Vagina (tissue), 2 donors: ENCODE results near the gene DBP. TPM values are rescaled to one million over a fixed set of nuclear protein-coding genes. Genes with fewer than 3 reads are reported as not detected.
"Not testable (repeated sequence)": the region's sequence is repeated elsewhere in the genome, so short reads cannot be mapped to it uniquely, and the experiment has no call there.

Source experiments
- DNase-seq, 2 donors: peaks; one replicate each; pipeline ENCODE4 v3.0.0-alpha.2; 2017; ENCODE audit errors: extremely low spot score in 2 of 2
- H3K27ac ChIP-seq: fragments of 200-600 bp; sonication (generic); one replicate; pipeline ENCODE4 v1.5.1; 2019
- H3K27me3 ChIP-seq: fragments of 200-600 bp; sonication (generic); one replicate; pipeline ENCODE4 v1.5.1; 2019
- H3K36me3 ChIP-seq, 2 donors: fragments of 200-600 bp; sonication (generic); one replicate each; pipeline ENCODE4 v1.5.1; 2017 to 2019
- H3K4me1 ChIP-seq: fragments of 200-600 bp; sonication (generic); one replicate; pipeline ENCODE4 v1.5.1; 2019
- H3K4me3 ChIP-seq, 2 donors: fragments of 200-600 bp; sonication (generic); 1 replicate in 1 of 2; 2 replicates in 1 of 2; pipeline ENCODE4 v1.5.1; 2016 to 2019
- H3K9me3 ChIP-seq: fragments of 200-600 bp; sonication (generic); one replicate; pipeline ENCODE4 v1.5.1; 2019
- POLR2A ChIP-seq, 2 donors: fragments of 450-650 bp; IDR thresholded peaks; one replicate each; pipeline ENCODE4 v1.6.1; 2017; ENCODE audit warnings: antibody characterized with exemption in 2 of 2, mild to moderate bottlenecking in 2 of 2, moderate library complexity in 2 of 2
- POLR2AphosphoS5 ChIP-seq, 2 donors: sonication (generic); formaldehyde crosslinking; IDR thresholded peaks; one replicate each; pipeline ENCODE4 v1.9.0; 2017; ENCODE audit warnings: antibody characterized with exemption in 2 of 2, mild to moderate bottlenecking in 2 of 2, low read depth in 1 of 2; ENCODE audit not compliant: insufficient read depth in 1 of 2
- intact Hi-C: fragments of 100-400 bp; cut with DNase I; formaldehyde crosslinking; loops from one replicate; pipeline ENCODE4 v1.15.1; 2023
- total RNA-seq: library from RNA; depleted of rRNA; stranded (reverse); fragments of >200 nt; gene quantifications from one replicate; pipeline ENCODE4 v1.2.3, GENCODE V29; 2016
- TF ChIP-seq, protein P1 (sequence below), 3 experiments: fragments of 450-650 bp in 2 of 3; fragments of 200-600 bp in 1 of 3; sonication (generic) in 1 of 3; IDR thresholded peaks; one replicate each; pipeline ENCODE4 v1.5.1; 2017 to 2019; ENCODE audit warnings: antibody characterized with exemption in 3 of 3, mild to moderate bottlenecking in 2 of 3, moderate library complexity in 2 of 3

Gene DBP, protein sequence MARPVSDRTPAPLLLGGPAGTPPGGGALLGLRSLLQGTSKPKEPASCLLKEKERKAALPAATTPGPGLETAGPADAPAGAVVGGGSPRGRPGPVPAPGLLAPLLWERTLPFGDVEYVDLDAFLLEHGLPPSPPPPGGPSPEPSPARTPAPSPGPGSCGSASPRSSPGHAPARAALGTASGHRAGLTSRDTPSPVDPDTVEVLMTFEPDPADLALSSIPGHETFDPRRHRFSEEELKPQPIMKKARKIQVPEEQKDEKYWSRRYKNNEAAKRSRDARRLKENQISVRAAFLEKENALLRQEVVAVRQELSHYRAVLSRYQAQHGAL
- total RNA-seq = 4.9 TPM

DNA sequence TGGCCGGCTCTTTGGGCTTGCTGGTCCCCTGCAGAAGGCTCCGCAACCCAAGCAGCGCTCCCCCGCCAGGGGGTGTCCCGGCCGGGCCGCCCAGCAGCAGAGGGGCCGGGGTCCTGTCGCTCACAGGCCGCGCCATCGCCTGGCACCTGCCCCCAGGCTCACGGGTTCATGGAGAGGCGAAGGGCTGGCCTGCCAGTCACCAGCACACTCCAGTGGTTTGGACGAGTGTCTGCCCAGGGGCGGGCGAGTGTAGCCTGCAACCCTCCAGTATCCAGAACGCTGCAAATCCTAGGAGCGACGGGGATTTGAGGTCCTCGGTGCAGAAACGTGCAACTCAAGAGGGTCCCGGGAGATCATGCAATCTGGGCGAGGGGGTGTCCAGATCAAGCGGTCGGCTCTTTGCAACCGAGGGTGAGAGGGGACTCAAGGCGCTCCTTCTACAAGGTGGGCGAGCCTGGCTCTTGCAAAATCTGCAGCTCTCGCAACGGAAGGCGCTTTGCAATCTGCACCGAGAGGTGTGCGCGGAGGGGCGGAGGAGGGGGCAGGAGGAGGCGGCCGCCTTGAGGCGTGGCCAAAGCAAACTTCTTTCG, at the start of gene DBP:
DBP (minus strand) TSS at position 521 of the 590 bp plus-strand sequence; CDS start at position 136, 385 bp downstream.
- H3K27me3 ChIP-seq = no peaks in the 10 kb centered on the region
- H3K9me3 ChIP-seq = no peaks in the 10 kb centered on the region
- no peak for DNase-seq
- peak within 1 kb of the TSS; percentile 54 to 69 for H3K4me3 ChIP-seq
- H3K4me1 ChIP-seq = peaks cover 59% of the 10 kb centered on the region
- H3K36me3 ChIP-seq = no peaks in the 10 kb centered on the region
- TF ChIP-seq POLR2AphosphoS5 (IDR thresholded peaks at IDR 0.05; ENCODE audit: insufficient read depth in 1 of 2, low read depth in 1 of 2) (no peak), POLR2A (IDR thresholded peaks at IDR 0.05) (peak in 1 of 2 donors; percentile 65)
- TF ChIP-seq, protein P1, sequence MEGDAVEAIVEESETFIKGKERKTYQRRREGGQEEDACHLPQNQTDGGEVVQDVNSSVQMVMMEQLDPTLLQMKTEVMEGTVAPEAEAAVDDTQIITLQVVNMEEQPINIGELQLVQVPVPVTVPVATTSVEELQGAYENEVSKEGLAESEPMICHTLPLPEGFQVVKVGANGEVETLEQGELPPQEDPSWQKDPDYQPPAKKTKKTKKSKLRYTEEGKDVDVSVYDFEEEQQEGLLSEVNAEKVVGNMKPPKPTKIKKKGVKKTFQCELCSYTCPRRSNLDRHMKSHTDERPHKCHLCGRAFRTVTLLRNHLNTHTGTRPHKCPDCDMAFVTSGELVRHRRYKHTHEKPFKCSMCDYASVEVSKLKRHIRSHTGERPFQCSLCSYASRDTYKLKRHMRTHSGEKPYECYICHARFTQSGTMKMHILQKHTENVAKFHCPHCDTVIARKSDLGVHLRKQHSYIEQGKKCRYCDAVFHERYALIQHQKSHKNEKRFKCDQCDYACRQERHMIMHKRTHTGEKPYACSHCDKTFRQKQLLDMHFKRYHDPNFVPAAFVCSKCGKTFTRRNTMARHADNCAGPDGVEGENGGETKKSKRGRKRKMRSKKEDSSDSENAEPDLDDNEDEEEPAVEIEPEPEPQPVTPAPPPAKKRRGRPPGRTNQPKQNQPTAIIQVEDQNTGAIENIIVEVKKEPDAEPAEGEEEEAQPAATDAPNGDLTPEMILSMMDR (IDR thresholded peaks at IDR 0.05) = peak in 1 of 3 experiments; percentile 4
- H3K27ac ChIP-seq = peak within 1 kb of the TSS; percentile 99
- intact Hi-C loops = loop anchor here (10.0 kb wide), 1 partner anchor 328 kb away; the partner anchor contains the start of gene FTL

DNA sequence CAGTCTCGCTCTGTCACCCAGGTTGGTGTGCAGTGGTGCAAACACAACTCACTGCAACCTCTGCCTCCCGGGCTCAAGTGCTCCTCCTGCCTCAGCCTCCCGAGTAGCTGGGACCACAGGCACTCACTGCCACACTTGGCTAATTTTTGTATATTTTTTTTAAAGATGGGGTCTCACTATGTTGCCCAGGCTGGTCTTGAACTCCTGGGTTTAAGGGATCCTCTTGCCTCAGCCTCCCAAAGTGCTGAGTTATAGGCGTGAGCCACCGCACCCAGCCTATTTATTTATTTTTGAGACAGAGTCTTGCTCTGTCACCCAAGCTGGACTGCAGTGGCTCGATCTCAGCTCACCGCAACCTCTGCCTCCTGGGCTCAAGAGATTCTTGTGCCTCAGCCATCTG, 49.5 kb upstream of the DBP start:
- H3K9me3 ChIP-seq, intact Hi-C loops, DNase-seq, H3K4me3 ChIP-seq, H3K27ac ChIP-seq, H3K36me3 ChIP-seq, H3K27me3 ChIP-seq, H3K4me1 ChIP-seq: not testable (repeated sequence)

DNA sequence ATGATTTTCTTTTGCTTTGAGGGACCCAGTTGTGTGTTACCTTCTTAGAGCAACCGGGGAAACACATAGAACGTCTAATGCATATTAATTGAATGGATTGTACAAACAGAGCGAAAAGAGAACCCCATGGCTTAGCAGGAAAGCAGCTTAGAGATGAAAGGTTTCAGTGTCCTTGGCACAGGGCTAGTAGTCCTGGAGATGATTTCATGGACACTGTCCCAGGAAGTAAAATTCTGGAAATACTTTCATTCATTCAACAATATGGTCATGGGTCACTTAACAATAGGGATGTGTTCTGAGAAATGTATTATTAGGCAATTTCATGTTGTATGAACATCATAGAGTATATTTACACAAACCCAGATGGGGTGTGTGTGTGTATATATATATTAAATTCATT, 48.9 kb upstream of the DBP start:
- no peak for DNase-seq
- H3K4me3 ChIP-seq = no peak overlapping the region
- TF ChIP-seq POLR2AphosphoS5 (IDR thresholded peaks at IDR 0.05; ENCODE audit: insufficient read depth in 1 of 2, low read depth in 1 of 2) (no peak), POLR2A (IDR thresholded peaks at IDR 0.05) (no peak)
- TF ChIP-seq, protein P1 (IDR thresholded peaks at IDR 0.05) = no peak
- no peaks in the 10 kb centered on the region for H3K9me3 ChIP-seq
- H3K4me1 ChIP-seq = no peaks in the 10 kb centered on the region
- H3K27ac ChIP-seq = no peak overlapping the region
- H3K27me3 ChIP-seq = no peaks in the 10 kb centered on the region
- H3K36me3 ChIP-seq = no peaks in the 10 kb centered on the region
- intact Hi-C loops = no loop called here

DNA sequence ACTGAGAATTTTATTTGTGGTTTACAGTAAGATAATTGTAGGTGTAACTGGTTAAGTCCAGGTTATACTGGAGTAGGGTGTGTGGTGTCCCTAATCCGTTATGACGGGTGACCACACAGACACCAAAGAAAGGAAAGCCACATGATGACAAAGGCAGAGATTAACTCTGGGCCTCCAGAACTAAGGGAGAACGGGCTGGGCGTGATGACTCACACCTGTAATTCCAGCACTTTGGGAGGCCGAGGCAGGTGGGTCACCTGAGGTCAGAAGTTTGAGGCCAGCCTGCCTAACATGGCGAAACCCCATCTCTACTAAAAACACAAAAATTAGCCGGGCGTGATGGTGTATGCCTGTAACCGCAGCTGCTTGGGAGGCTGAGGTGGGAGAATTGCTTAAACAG, 48.4 kb upstream of the DBP start:
- intact Hi-C loops = no loop called here
- DNase-seq = no peak
- Histone ChIP-seq H3K27me3 (no peaks in the 10 kb centered on the region), H3K4me1 (no peaks in the 10 kb centered on the region), H3K4me3 (no peak overlapping the region), H3K27ac (no peak overlapping the region), H3K9me3 (no peaks in the 10 kb centered on the region), H3K36me3 (no peaks in the 10 kb centered on the region)
- TF ChIP-seq POLR2AphosphoS5 (IDR thresholded peaks at IDR 0.05; ENCODE audit: insufficient read depth in 1 of 2, low read depth in 1 of 2) (no peak), POLR2A (IDR thresholded peaks at IDR 0.05) (no peak)
- TF ChIP-seq, protein P1 (IDR thresholded peaks at IDR 0.05) = no peak

DNA sequence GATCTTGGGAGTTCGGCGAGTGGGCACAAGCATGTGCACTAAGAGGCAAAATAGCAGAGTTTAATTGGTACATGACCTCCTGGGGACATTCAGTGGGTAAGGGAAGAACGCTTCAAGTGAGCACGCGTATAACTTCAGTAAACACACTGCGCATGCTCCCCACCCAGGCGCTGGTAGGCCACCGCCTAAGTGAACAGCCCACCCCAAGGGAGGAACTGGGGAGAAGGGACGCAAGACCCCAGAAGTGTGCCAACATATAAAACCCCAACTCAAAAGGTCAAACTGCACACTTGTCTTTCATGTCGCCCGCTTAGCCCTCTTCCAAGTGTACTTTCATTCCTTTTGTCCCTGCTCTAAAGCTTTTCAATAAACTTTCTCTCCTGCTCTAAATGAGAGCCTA, 46.2 kb upstream of the DBP start:
- Histone ChIP-seq H3K36me3 (no peaks in the 10 kb centered on the region), H3K4me1 (no peaks in the 10 kb centered on the region), H3K4me3 (no peak overlapping the region), H3K27ac (no peak overlapping the region), H3K9me3 (no peaks in the 10 kb centered on the region), H3K27me3 (no peaks in the 10 kb centered on the region)
- DNase-seq = no peak
- TF ChIP-seq, protein P1 (IDR thresholded peaks at IDR 0.05) = no peak
- TF ChIP-seq POLR2A (IDR thresholded peaks at IDR 0.05) (no peak), POLR2AphosphoS5 (IDR thresholded peaks at IDR 0.05; ENCODE audit: insufficient read depth in 1 of 2, low read depth in 1 of 2) (no peak)
- intact Hi-C loops = no loop called here
